Renal cortical epithelial cell (primary cell): ENCODE measurements around the gene FSHB. TPM values are rescaled to one million over a fixed set of nuclear protein-coding genes. Genes with fewer than 3 reads are reported as not detected.
"Not testable (repeated sequence)": the region's sequence is repeated elsewhere in the genome, so short reads cannot be mapped to it uniquely, and the experiment has no call there.

ENCODE experiments used
- DNase-seq: peaks from one replicate; pipeline ENCODE4 v3.0.0-alpha.2; 2011; ENCODE audit warnings: low read depth
- total RNA-seq: library from RNA; depleted of rRNA; stranded (reverse); fragments of >200 nt; gene quantifications from 2 replicates; pipeline ENCODE4 v1.2.3, GENCODE V29; 2014

Gene FSHB
- total RNA-seq, 1 donor from 2014 or later = not detected

GRCh38 chr11:30268638-30269037 lies 37.8 kb downstream of the FSHB start:
- DNase-seq = not testable (repeated sequence)

DNA sequence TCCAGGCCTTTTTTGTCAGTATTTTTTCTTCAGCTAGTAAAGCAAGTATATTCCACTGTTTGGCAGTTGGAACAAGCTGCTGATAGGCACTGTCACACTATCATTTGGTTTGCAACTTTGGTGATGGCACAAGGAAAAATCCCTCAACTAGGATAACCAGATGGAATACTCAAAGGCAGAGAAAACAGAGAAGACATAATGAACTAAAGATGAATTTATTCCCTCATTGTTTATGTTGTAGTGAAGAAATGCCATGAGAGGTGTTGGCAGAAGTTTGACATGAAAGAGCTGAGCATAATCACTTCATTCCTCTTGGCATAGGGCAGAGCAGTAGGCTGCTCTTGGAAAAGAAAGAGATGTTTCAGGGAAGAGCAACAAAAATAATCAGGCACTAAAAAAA lies 39.9 kb downstream of the FSHB start:
- no peak for DNase-seq

GRCh38 chr11:30277176-30277575 lies 46.4 kb downstream of the FSHB start:
- no peak for DNase-seq

DNA sequence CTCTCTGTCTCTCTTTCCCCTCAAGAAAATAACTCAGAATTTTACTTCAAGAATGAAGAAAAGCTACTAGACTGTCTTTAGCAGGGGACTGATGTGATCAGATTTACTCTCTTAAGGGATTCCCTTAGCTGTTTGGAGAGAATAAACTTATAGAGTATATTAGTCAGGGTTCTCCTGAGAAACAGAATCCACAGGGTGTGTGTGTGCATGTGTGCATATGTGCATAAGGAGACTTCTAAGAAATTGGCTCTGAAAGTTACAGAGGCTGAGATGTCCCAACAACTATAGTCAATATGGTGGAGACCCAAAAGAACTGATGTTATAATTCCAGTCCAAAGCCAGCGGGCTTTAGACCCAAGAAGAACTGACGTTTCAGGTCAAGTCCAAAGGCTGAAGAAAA lies 49.0 kb downstream of the FSHB start:
- DNase-seq = no peak

DNA sequence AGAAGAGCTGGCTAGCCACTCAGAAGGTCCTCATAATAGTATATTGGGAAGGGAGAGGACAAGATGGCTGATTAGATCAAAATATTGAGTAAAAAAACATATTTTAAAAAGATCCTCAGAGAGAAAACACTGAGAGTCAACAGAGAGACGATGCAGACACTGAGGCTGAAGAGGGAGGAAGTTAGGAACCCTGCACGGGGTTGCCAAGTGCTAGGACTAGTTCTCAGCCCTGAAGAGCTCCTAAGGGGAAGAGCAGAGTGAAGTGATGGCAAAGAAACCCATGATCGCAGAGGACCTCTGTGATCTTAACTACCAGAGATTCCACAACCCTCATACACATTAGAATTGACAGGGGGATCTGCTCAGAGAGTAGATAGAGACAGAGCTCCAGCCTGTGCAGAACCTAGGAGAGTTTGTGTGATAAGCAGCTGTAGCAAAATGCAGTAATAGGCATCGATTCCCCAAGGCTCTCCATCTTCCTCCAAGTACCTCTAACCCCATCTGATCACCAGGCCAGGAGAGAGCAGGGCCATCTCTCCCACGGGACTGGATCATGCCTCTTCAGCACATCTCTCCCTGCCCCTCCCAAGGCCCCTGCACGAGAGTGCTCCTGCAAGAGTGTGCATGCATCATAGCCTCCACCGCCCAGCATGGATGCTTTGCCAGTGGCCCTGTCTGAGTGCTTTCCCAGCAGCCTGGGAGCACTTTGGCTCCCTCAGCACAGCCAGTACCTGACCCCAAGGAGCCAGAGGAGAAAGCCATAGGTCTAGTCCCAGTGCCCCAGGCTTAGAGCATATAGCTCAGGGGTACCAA lies 50.9 kb downstream of the FSHB start:
- no peak for DNase-seq

- DNase-seq = no peak
These were observed 51.4 kb downstream of the FSHB start for GRCh38 chr11:30282289-30282631.

Other genes with a start within 250 kb of the FSHB start
- gene KCNA4, start 214.0 kb upstream of the FSHB start, total RNA-seq = not detected in 2 replicates
- 24.3 and 43.2 TPM in 2 replicates for gene ARL14EP, start 92.1 kb downstream of the FSHB start, total RNA-seq